Brain microvascular endothelial cell (primary cell): Measurements from ENCODE around the gene NTN4.

Experiments used
- DNase-seq: peaks from one replicate; pipeline ENCODE4 v3.0.0-alpha.2; 2020
- H3K27ac ChIP-seq: fragments of 250-450 bp; sonication (Bioruptor Pico); 2 replicates; pipeline ENCODE4 v1.5.1; 2020; ENCODE audit warnings: mild to moderate bottlenecking, moderate library complexity
- H3K27me3 ChIP-seq: fragments of 250-450 bp; sonication (Bioruptor Pico); replicated peaks from 2 replicates; pipeline ENCODE4 v1.5.1; 2020; ENCODE audit warnings: mild to moderate bottlenecking
- H3K36me3 ChIP-seq: fragments of 250-450 bp; sonication (Bioruptor Pico); replicated peaks from 2 replicates; pipeline ENCODE4 v1.5.1; 2020; ENCODE audit warnings: mild to moderate bottlenecking
- H3K4me3 ChIP-seq: 2 replicates; pipeline ENCODE4 v1.5.1; 2011; ENCODE audit warnings: low read depth, mild to moderate bottlenecking, control low read depth, low read length, moderate library complexity
- in situ Hi-C: cut with HindIII; loops from 2 replicates; pipeline ENCODE4 v1.10.0; 2017; ENCODE audit warnings: low sequenced_read_pairs, low pct_ligation_motif_present
- TF ChIP-seq, protein P1 (sequence below): IDR thresholded peaks from 2 replicates; pipeline ENCODE4 v1.5.1; 2011; ENCODE audit warnings: low read depth, mild to moderate bottlenecking, moderate library complexity, low read length, control low read depth, inconsistent platforms; ENCODE audit errors: missing control alignments

NTN4 gene

DNA sequence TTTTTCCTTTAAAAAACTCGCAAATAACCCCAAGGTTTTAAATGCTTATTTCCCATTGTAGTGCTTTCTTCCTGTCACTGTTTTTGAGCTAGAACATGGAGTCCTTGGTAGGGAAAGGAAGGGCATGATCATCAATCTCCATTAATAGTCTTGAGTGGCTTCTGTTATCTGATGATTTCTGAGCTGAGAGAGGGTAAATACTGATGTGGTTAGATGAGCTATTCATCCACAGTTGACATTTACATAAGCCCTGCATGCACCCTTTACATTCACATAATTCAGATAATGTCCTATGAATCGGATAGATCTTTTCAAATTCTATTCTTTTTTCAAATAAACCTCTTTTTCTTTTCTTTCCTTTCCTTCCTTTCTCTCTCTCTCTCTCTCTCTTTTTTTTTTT is 81.4 kb downstream of the NTN4 start:
- H3K36me3 ChIP-seq = peaks cover 8% of the 10 kb centered on the region
- H3K27ac ChIP-seq = no peak overlapping the region
- TF ChIP-seq, protein P1, sequence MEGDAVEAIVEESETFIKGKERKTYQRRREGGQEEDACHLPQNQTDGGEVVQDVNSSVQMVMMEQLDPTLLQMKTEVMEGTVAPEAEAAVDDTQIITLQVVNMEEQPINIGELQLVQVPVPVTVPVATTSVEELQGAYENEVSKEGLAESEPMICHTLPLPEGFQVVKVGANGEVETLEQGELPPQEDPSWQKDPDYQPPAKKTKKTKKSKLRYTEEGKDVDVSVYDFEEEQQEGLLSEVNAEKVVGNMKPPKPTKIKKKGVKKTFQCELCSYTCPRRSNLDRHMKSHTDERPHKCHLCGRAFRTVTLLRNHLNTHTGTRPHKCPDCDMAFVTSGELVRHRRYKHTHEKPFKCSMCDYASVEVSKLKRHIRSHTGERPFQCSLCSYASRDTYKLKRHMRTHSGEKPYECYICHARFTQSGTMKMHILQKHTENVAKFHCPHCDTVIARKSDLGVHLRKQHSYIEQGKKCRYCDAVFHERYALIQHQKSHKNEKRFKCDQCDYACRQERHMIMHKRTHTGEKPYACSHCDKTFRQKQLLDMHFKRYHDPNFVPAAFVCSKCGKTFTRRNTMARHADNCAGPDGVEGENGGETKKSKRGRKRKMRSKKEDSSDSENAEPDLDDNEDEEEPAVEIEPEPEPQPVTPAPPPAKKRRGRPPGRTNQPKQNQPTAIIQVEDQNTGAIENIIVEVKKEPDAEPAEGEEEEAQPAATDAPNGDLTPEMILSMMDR = no peak
- H3K27me3 ChIP-seq = no peaks in the 10 kb centered on the region
- H3K4me3 ChIP-seq = no peak overlapping the region
- in situ Hi-C loops = no loop called here
- DNase-seq = no peak

DNA sequence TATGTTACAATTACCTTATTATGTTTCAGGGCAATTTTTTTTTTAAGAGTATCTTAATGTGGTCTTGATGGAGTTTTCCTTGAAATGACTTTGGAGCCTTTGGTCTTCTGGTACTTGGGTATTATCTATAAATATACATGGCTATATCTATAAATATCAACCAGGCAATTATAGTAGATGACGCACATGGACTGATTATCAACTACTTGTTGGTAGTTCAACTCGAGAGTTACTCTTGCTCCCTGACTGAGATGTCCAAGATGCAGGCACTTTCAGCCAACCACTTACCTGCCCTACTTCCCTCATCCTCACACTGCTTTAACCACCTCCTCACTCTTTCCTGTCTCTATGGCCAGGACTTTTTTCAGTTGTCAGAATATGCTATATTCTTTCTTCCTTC is 85.4 kb downstream of the NTN4 start:
- Histone ChIP-seq H3K27me3 (no peaks in the 10 kb centered on the region), H3K27ac (no peak overlapping the region), H3K36me3 (peaks cover under 1% of the 10 kb centered on the region), H3K4me3 (no peak overlapping the region)
- no peak for DNase-seq
- in situ Hi-C loops = no loop called here
- TF ChIP-seq, protein P1 = no peak

DNA sequence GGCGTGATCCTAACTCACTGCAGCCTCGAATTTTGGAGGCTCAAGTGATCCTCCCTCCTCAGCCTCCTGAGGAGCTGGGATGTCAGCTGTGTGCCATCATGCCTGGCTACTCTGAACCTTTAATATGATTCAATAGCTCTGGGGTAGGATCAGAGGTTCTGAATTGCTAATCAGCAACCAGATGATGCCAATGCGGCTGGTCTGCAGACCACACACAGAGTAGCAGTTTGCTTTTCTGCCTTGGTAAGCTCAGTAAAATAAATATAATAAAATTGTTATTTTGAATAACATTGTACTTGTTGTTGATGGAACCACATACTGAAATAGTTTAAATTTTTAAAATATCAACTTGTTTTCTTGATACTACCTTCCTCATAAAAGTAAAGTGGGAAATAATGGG is 86.6 kb downstream of the NTN4 start:
- in situ Hi-C loops = no loop called here
- Histone ChIP-seq H3K4me3 (no peak overlapping the region), H3K27ac (no peak overlapping the region), H3K27me3 (no peaks in the 10 kb centered on the region), H3K36me3 (no peaks in the 10 kb centered on the region)
- TF ChIP-seq, protein P1 = no peak
- DNase-seq = no peak

DNA sequence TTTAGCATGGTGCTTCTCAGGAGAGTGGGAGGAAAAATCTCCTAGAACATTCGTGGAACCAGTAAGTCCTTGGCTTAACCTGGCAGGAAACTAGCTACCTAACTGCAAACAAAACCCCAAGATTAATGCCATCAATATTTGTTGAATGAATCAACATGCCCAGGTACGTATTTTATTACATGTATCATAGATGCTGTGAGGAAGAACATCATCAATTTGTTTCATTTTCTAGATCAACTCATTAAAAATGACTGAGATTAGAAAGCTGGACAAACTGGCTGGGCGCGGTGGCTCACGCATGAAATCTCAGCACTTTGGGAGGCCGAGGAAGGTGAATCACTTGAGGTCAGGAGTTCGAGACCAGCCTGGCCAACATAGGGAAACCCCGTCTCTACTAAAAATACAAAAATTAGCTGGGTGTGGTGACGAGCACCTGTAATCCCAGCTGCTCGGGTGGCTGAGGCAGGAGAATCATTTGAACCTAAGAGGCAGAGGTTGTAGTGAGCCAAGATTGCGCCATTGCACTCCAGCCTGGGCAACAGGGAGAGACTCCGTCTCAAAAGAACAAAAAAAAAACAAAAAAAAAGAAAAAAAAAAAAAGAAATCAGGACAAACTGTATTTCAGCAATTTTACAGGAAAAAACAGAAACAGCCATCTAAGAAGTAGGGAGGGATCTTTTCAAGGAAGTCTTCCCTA is 88.7 kb downstream of the NTN4 start:
- Histone ChIP-seq H3K36me3 (no peaks in the 10 kb centered on the region), H3K27ac (peak overlapping the region; percentile 16), H3K27me3 (no peaks in the 10 kb centered on the region), H3K4me3 (no peak overlapping the region)
- TF ChIP-seq, protein P1 = no peak
- DNase-seq = no peak
- in situ Hi-C loops = no loop called here

DNA sequence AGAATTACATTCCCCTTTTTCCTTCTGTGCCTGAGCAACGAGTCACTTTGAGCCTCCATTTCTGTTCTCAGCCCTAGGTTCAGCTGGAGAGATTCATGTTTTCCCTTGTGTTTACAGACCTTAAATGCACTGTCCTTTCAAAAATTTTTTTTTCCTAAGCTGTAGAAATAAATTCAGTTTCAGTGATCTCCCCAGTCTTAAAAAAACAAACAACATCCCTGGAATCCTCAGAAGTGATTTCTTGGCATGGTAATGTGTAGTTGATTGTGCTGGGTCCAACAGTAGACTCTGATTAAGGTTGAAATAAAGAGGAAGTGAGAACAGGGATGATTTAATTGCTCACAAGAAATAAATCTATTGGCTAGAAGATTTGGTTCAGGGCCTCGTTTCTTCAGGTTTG is 89.3 kb downstream of the NTN4 start:
- Histone ChIP-seq H3K27me3 (no peaks in the 10 kb centered on the region), H3K4me3 (no peak overlapping the region), H3K27ac (peak overlapping the region; percentile 56), H3K36me3 (no peaks in the 10 kb centered on the region)
- in situ Hi-C loops = no loop called here
- DNase-seq = no peak
- TF ChIP-seq, protein P1 = no peak

DNA sequence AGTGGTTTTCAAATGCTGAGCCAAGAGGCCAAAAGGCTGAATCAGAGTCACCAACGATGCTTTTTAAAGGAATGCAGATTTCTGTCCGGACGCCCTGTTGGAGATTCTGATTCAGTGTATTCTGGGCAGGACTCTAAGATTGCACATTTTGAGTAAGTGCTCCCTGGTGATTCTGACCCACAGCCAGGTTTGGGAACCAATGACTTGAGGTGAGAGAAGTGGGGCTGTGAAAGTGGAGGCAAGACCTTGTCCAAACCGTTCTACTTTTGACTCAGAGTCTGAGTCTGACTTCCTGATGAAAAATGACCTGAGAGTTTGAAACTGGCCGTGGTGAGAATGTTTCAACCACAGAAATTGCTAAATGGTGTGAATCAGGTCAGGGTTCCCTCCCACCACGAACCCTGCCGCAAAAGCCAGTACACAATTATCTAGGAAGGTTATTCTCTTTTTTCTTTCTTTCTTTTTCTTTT is 90.2 kb downstream of the NTN4 start:
- TF ChIP-seq, protein P1 = no peak
- Histone ChIP-seq H3K27ac (peak overlapping the region; percentile 56), H3K36me3 (no peaks in the 10 kb centered on the region), H3K27me3 (no peaks in the 10 kb centered on the region), H3K4me3 (no peak overlapping the region)
- in situ Hi-C loops = no loop called here
- DNase-seq = peak; percentile 82
